Measurements from ENCODE around the gene TMEM212. TPM values are rescaled to one million over a fixed set of nuclear protein-coding genes. Genes with fewer than 3 reads are reported as not detected.

Gene TMEM212
- total and polyA plus RNA-seq, 9 of the 15 experiments (the other 6 are each of a cell fraction or from before 2014, with no cell fraction given) = not detected

- 0 out of 2 replicates have a peak, but pooled peaks have one; percentile 16 for TF ChIP-seq ATF4 (CRISPR knock-in tag; IDR thresholded peaks at IDR 0.05)
- peak; percentile 49 for TF ChIP-seq HMGN3 (IDR thresholded peaks at IDR 0.05; ENCODE audit: borderline replicate concordance, extremely low read depth, insufficient read length, low read depth, low read length)
- TF ChIP-seq NCOR1 (IDR thresholded peaks at IDR 0.05) = 0 out of 2 replicates have a peak, but pooled peaks have one; percentile 17
- peak; percentile 45; the same call in 1 of the 2 replicates for TF ChIP-seq SOX6 (IDR thresholded peaks at IDR 0.05)
- TF ChIP-seq, protein P1, sequence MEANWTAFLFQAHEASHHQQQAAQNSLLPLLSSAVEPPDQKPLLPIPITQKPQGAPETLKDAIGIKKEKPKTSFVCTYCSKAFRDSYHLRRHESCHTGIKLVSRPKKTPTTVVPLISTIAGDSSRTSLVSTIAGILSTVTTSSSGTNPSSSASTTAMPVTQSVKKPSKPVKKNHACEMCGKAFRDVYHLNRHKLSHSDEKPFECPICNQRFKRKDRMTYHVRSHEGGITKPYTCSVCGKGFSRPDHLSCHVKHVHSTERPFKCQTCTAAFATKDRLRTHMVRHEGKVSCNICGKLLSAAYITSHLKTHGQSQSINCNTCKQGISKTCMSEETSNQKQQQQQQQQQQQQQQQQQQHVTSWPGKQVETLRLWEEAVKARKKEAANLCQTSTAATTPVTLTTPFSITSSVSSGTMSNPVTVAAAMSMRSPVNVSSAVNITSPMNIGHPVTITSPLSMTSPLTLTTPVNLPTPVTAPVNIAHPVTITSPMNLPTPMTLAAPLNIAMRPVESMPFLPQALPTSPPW (CRISPR knock-in tag; IDR thresholded peaks at IDR 0.05) = peak; percentile 40; the same call in 1 of the 2 replicates
- TF ChIP-seq, protein P2, sequence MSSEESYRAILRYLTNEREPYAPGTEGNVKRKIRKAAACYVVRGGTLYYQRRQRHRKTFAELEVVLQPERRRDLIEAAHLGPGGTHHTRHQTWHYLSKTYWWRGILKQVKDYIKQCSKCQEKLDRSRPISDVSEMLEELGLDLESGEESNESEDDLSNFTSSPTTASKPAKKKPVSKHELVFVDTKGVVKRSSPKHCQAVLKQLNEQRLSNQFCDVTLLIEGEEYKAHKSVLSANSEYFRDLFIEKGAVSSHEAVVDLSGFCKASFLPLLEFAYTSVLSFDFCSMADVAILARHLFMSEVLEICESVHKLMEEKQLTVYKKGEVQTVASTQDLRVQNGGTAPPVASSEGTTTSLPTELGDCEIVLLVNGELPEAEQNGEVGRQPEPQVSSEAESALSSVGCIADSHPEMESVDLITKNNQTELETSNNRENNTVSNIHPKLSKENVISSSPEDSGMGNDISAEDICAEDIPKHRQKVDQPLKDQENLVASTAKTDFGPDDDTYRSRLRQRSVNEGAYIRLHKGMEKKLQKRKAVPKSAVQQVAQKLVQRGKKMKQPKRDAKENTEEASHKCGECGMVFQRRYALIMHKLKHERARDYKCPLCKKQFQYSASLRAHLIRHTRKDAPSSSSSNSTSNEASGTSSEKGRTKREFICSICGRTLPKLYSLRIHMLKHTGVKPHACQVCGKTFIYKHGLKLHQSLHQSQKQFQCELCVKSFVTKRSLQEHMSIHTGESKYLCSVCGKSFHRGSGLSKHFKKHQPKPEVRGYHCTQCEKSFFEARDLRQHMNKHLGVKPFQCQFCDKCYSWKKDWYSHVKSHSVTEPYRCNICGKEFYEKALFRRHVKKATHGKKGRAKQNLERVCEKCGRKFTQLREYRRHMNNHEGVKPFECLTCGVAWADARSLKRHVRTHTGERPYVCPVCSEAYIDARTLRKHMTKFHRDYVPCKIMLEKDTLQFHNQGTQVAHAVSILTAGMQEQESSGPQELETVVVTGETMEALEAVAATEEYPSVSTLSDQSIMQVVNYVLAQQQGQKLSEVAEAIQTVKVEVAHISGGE (CRISPR knock-in tag; IDR thresholded peaks at IDR 0.05) = peak in 1 of 3 experiments; percentile 38; a peak in 1 of 6 replicates
- TF ChIP-seq, protein P3, sequence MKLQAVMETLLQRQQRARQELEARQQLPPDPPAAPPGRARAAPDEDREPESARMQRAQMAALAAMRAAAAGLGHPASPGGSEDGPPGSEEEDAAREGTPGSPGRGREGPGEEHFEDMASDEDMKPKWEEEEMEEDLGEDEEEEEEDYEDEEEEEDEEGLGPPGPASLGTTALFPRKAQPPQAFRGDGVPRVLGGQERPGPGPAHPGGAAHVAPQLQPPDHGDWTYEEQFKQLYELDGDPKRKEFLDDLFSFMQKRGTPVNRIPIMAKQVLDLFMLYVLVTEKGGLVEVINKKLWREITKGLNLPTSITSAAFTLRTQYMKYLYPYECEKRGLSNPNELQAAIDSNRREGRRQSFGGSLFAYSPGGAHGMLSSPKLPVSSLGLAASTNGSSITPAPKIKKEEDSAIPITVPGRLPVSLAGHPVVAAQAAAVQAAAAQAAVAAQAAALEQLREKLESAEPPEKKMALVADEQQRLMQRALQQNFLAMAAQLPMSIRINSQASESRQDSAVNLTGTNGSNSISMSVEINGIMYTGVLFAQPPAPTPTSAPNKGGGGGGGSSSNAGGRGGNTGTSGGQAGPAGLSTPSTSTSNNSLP (IDR thresholded peaks at IDR 0.05; ENCODE audit: borderline replicate concordance, low read depth, low read length) = peak; percentile 17; the same call in 1 of the 2 replicates
- peak; percentile 90 for TF ChIP-seq NR2C1 (IDR thresholded peaks at IDR 0.05)
- TF ChIP-seq NR2C1 (tag; IDR thresholded peaks at IDR 0.05) = peak; percentile 88
- TF ChIP-seq, protein P4, sequence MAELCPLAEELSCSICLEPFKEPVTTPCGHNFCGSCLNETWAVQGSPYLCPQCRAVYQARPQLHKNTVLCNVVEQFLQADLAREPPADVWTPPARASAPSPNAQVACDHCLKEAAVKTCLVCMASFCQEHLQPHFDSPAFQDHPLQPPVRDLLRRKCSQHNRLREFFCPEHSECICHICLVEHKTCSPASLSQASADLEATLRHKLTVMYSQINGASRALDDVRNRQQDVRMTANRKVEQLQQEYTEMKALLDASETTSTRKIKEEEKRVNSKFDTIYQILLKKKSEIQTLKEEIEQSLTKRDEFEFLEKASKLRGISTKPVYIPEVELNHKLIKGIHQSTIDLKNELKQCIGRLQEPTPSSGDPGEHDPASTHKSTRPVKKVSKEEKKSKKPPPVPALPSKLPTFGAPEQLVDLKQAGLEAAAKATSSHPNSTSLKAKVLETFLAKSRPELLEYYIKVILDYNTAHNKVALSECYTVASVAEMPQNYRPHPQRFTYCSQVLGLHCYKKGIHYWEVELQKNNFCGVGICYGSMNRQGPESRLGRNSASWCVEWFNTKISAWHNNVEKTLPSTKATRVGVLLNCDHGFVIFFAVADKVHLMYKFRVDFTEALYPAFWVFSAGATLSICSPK (IDR thresholded peaks at IDR 0.05; ENCODE audit: borderline replicate concordance) = no peak
- peak; percentile 72 for TF ChIP-seq ADNP (tag; IDR thresholded peaks at IDR 0.05)
- TF ChIP-seq ZNF76 (CRISPR knock-in tag; IDR thresholded peaks at IDR 0.05; ENCODE audit: borderline replicate concordance) = no peak
- TF ChIP-seq ATF7 (IDR thresholded peaks at IDR 0.05) = 0 out of 2 replicates have a peak, but pooled peaks have one; percentile 37
- peak; percentile 82; the same call in 1 of the 2 replicates for TF ChIP-seq CC2D1A (IDR thresholded peaks at IDR 0.05)
- peak; percentile 22 for TF ChIP-seq SMARCB1 (IDR thresholded peaks at IDR 0.05; ENCODE audit: insufficient read length, low read depth)
- TF ChIP-seq ZZZ3 (IDR thresholded peaks at IDR 0.05) = no peak
- TF ChIP-seq NBN (IDR thresholded peaks at IDR 0.05; ENCODE audit: low read depth) = no peak
Measured at GRCh38 chr3:171871392-171872274, 28.5 kb downstream of the TMEM212 start (continued).
